GM19099 (cell line): Measurements from ENCODE around the gene SMOC1.

Source experiments
- POLR2A ChIP-seq: IDR thresholded peaks from 3 replicates; pipeline ENCODE4 v1.6.1; 2011; ENCODE audit warnings: low read depth; ENCODE audit not compliant: insufficient read length; ENCODE audit errors: extremely low read depth

Gene SMOC1

GRCh38 chr14:70064136-70064865 lies 185.1 kb downstream of the SMOC1 start:
- no peak for TF ChIP-seq POLR2A

DNA sequence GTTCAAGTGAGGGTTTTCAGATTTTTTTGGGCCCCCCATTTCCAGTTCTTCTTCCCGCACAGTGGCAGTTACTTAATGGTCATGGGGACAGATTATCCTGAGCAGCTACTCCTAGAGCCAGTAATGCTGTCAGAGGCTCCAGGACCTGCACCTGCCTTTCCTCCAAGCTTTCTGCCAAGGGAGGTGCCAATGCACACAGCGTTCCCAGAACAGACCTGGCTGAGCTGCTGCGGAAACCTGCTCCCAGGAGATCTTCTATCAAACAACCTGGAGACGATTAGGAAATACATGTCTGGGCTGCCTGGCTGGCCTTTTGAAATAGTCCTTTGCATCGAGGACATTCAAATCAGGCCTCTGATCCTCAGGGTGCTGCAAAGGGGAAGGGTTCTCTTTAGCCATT lies 188.6 kb downstream of the SMOC1 start:
- TF ChIP-seq POLR2A, result no peak

GRCh38 chr14:70069186-70069585 lies 190.0 kb downstream of the SMOC1 start:
- TF ChIP-seq POLR2A, result no peak

GRCh38 chr14:70073924-70074566 lies 194.8 kb downstream of the SMOC1 start:
- no peak for TF ChIP-seq POLR2A

DNA sequence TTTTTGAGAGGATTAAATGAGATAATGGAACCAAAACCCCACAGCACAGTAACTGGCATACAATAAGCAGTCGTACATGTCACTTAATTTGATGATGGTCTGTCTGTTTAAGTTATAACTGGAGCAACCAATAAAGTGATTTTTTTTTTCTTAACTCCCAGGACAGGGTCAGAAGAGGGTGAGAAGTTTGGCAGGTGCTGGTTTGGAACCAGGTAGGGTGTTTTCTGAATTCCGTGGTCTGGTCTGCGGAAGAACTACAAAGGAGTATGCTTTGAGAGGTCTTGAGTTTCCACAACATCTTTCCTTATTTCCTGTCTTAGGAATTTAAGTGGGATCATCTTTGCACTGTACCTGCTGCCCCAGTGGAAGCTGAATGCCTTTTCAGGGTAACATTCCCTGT lies 197.8 kb downstream of the SMOC1 start:
- TF ChIP-seq POLR2A, result no peak

DNA sequence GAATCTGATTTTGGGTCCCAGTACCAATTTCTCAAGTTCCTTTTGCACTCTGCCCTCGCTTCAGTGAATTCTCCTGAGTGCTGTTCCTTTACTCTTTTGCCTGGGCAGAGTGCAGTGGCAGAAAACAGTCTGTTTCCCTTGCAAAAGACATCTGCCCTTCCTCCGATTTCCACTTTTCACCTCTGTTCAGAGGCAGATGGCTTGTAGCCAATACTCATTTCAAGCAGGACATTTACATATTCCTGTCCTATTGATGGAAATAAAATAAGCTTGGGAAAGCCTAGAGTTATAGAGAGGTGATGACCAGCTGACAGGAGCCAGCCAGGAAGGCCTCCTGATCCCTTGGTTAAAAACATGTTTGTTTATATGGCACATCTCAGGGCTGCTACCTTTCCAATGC lies 198.5 kb downstream of the SMOC1 start:
- TF ChIP-seq POLR2A, result no peak

GRCh38 chr14:70078329-70078728 lies 199.1 kb downstream of the SMOC1 start:
- no peak for TF ChIP-seq POLR2A

- TF ChIP-seq POLR2A, result no peak
These were observed 200.9 kb downstream of the SMOC1 start for GRCh38 chr14:70080076-70080475.
